K562 (cell line): ENCODE measurements around the gene ERF. TPM values are rescaled to one million over a fixed set of nuclear protein-coding genes. Genes with fewer than 3 reads are reported as not detected.

Source experiments
- CBX3 ChIP-seq, 2 experiments: IDR thresholded peaks; 1 replicate in 1 of 2; 2 replicates in 1 of 2; pipeline ENCODE4 v1.6.1; 2012; ENCODE audit warnings: inconsistent platforms in 2 of 2, low read length in 2 of 2, borderline replicate concordance in 1 of 2, control low read depth in 1 of 2
- CREB3L1 ChIP-seq: fragments of 450-650 bp; IDR thresholded peaks from 2 replicates; pipeline ENCODE4 v1.6.1; 2014; ENCODE audit warnings: low read depth, mild to moderate bottlenecking, moderate library complexity, borderline replicate concordance
- DIDO1 ChIP-seq: fragments of 450-650 bp; IDR thresholded peaks from 2 replicates; pipeline ENCODE4 v1.6.1; 2016; ENCODE audit warnings: low read depth, missing biosample characterization, missing genetic modification characterization
- EP300 ChIP-seq: IDR thresholded peaks from 2 replicates; pipeline ENCODE4 v1.6.1; 2012; ENCODE audit warnings: low read length, improper control_type of control experiment
- ESRRB ChIP-seq: fragments of 250-450 bp; sonication (Bioruptor Pico); IDR thresholded peaks from 2 replicates; pipeline ENCODE4 v1.5.0; 2020; ENCODE audit warnings: mild to moderate bottlenecking, moderate library complexity, borderline replicate concordance
- MTA3 ChIP-seq: fragments of 450-650 bp; formaldehyde crosslinking; IDR thresholded peaks from 2 replicates; pipeline ENCODE4 v1.6.1; 2017; ENCODE audit warnings: mild to moderate bottlenecking, borderline replicate concordance
- NONO ChIP-seq, 2 experiments: fragments of 200-400 bp in 1 of 2; fragments of 450-650 bp in 1 of 2; formaldehyde crosslinking in 1 of 2; IDR thresholded peaks; 2 replicates each; pipeline ENCODE4 v1.6.1; 2017; ENCODE audit warnings: low read depth in 2 of 2, mild to moderate bottlenecking in 2 of 2, moderate library complexity in 2 of 2, low read length in 1 of 2
- TOE1 ChIP-seq, 2 experiments: fragments of 450-650 bp in 1 of 2; sonication (generic) in 1 of 2; formaldehyde crosslinking in 1 of 2; IDR thresholded peaks; 2 replicates each; pipeline versions ENCODE4 v1.7.1 to v1.8.0; 2016 to 2022; ENCODE audit warnings: borderline replicate concordance in 2 of 2, mild to moderate bottlenecking in 2 of 2, antibody characterized with exemption in 1 of 2, inconsistent platforms in 1 of 2, low read depth in 1 of 2, missing genetic modification reagents in 1 of 2, moderate library complexity in 1 of 2
- ZFP1 ChIP-seq: fragments of 450-650 bp; formaldehyde crosslinking; IDR thresholded peaks from 2 replicates; pipeline ENCODE4 v1.4.0; 2020; ENCODE audit warnings: mild to moderate bottlenecking, mixed read lengths
- ZNF239 ChIP-seq: fragments of 250-450 bp; sonication (Bioruptor Pico); IDR thresholded peaks from 2 replicates; pipeline ENCODE4 v1.4.0; 2020; ENCODE audit warnings: mild to moderate bottlenecking
- ZNF740 ChIP-seq, 3 experiments: fragments of 200-800 bp in 1 of 3; sonication (Bioruptor generic) in 1 of 3; sonication (generic) in 1 of 3; formaldehyde crosslinking in 1 of 3; IDR thresholded peaks; 2 replicates each; pipeline versions ENCODE4 v1.6.1 to v1.8.0; 2016 to 2022; ENCODE audit warnings: mild to moderate bottlenecking in 2 of 3, missing compliant biosample characterization in 2 of 3, missing genetic modification characterization in 2 of 3, missing genetic modification reagents in 1 of 3
- polyA plus RNA-seq, 8 experiments: library from polyadenylated mRNA; depleted of rRNA in 4 of 8; stranded (reverse) in 5 of 8; unstranded in 3 of 8; fragments of >200 nt; fragmentation: Nextera tagmentation in 2 of 8; fragmentation: Illumina TruSeq in 1 of 8; extraction: Ambion mirVana in 2 of 8; extraction: Trizol in 1 of 8; gene quantifications; 2 replicates each; pipeline versions ENCODE4 v1.2.1 to v1.2.3, GENCODE V29; 2011 to 2014; ENCODE audit warnings: inconsistent platforms in 1 of 8, missing spikeins in 1 of 8
- total RNA-seq, 7 experiments: library from RNA; depleted of rRNA in 6 of 7; stranded (reverse); fragments of >200 nt in 6 of 7; fragmentation: Illumina TruSeq in 2 of 7; extraction: Trizol in 2 of 7; gene quantifications; 2 replicates each; pipeline versions ENCODE4 v1.2.1 to v1.2.3, GENCODE V29; 2011 to 2021; ENCODE audit warnings: low replicate concordance in 1 of 7
- TF ChIP-seq, protein P1 (sequence below): fragments of 250-450 bp; sonication (Bioruptor Pico); IDR thresholded peaks from 2 replicates; pipeline ENCODE4 v1.5.0; 2021; ENCODE audit warnings: mild to moderate bottlenecking, moderate library complexity
- TF ChIP-seq, protein P2 (sequence below): conservative IDR thresholded peaks from 2 replicates; pipeline ENCODE4 v1.6.1; 2011; ENCODE audit warnings: low read depth, mild to moderate bottlenecking, low read length; ENCODE audit not compliant: control insufficient read depth

The ERF gene
- total and polyA plus RNA-seq, 9 of the 15 experiments (the other 6 are each of a cell fraction or from before 2014, with no cell fraction given), result 0.03 to 75.4 (median 27.0) TPM

GRCh38 chr19:42216653-42217519, 38.0 kb downstream of the ERF start (continued):
- peak in 1 of 2 experiments; percentile 97; a peak in 2 of 4 replicates for TF ChIP-seq NONO (IDR thresholded peaks at IDR 0.05; ENCODE audit: low read depth in 2 of 2, low read length in 1 of 2)
- TF ChIP-seq, protein P1, sequence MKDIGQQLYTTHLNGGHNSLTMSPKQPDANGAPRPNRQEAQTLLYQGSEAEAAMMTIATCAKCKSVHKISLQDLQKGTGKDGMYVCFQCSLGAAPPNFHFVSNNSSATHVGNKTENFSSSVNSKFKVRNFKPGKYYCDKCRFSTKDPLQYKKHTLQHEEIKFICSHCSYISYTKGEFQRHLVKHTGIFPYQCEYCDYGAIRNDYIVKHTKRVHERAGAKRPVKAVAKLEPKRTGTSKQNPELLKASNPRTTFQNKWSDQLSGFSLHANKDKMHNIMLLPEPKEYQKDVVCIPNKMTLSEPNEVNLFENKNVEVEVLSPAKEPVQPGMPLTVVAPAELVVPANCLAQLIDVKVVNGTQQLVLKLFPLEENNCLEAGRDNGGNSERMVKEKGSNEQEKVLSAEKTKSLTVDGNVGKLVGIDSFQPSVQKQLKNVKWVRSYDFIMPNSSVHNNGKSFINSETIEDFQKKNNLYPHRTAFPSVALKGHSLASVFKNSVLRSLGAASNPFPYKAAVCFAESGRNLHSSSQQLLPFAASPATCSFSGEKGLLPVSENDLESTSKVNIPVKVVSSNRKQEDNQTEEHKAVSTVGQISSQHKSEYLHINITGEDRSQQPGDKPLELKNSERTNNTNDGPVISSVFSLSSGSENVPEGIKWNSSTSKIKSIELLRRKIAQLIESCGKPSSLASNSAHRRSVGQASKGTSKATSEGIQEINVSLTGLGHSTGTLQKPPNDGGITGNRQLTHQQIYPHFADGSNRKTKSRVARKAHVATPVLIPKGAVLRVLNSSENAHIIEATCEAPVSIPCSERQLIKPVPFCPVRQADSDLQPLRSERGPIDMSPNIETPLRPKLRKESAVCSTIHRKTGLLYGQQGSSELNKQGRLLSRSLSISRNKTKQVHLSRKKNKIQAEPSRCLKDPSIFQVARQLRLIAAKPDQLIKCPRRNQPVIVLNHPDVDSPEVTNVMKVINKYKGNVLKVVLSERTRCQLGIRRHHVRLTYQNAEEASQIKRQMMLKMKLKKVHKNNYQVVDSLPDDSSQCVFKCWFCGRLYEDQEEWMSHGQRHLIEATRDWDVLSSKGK (CRISPR knock-in tag), result no peak
- TF ChIP-seq ZFP1, result 0 out of 2 replicates have a peak, but pooled peaks have one; percentile 3
- TF ChIP-seq ZNF239 (CRISPR knock-in tag), result no peak
- peak; percentile 65; the same call in 1 of the 2 replicates for TF ChIP-seq CREB3L1
- no peak for TF ChIP-seq DIDO1 (tag)
- TF ChIP-seq EP300, result no peak
- no peak for TF ChIP-seq MTA3
- no peak; a peak in 1 of 3 replicates for TF ChIP-seq CBX3 (IDR thresholded peaks at IDR 0.05; ENCODE audit: borderline replicate concordance in 1 of 2, low read length in 2 of 2)
- TF ChIP-seq, protein P2, sequence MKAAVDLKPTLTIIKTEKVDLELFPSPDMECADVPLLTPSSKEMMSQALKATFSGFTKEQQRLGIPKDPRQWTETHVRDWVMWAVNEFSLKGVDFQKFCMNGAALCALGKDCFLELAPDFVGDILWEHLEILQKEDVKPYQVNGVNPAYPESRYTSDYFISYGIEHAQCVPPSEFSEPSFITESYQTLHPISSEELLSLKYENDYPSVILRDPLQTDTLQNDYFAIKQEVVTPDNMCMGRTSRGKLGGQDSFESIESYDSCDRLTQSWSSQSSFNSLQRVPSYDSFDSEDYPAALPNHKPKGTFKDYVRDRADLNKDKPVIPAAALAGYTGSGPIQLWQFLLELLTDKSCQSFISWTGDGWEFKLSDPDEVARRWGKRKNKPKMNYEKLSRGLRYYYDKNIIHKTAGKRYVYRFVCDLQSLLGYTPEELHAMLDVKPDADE, result peak; percentile 36
- peak; percentile 15; the same call in 1 of the 2 replicates for TF ChIP-seq ZNF740 (CRISPR knock-in tag; IDR thresholded peaks at IDR 0.05)
- TF ChIP-seq ZNF740 (tag; IDR thresholded peaks at IDR 0.05), result peak in 1 of 2 experiments; percentile 72; a peak in 2 of 4 replicates
- TF ChIP-seq ESRRB, result no peak
- TF ChIP-seq TOE1 (IDR thresholded peaks at IDR 0.05; ENCODE audit: borderline replicate concordance), result peak; percentile 70; the same call in 1 of the 2 replicates
- TF ChIP-seq TOE1 (CRISPR knock-in tag; IDR thresholded peaks at IDR 0.05; ENCODE audit: borderline replicate concordance, low read depth), result no peak
